ENCODE results near the gene SMIM17.

Gene SMIM17

GRCh38 chr19:56617531-56617930, 25.4 kb upstream of the SMIM17 start:
- CTCF ChIA-PET: interaction anchor here (1.2 kb wide), 1 partner anchor 72 kb away, joined by 3 read pairs; no protein-coding TSS in a partner anchor
- no peak for DNase-seq (ENCODE audit: extremely low spot score)
- POLR2A ChIA-PET: no interaction called here
- no peak for TF ChIP-seq CTCF (IDR thresholded peaks at IDR 0.05; ENCODE audit: control extremely low read depth, extremely low read depth, low read depth, missing control alignments)

DNA sequence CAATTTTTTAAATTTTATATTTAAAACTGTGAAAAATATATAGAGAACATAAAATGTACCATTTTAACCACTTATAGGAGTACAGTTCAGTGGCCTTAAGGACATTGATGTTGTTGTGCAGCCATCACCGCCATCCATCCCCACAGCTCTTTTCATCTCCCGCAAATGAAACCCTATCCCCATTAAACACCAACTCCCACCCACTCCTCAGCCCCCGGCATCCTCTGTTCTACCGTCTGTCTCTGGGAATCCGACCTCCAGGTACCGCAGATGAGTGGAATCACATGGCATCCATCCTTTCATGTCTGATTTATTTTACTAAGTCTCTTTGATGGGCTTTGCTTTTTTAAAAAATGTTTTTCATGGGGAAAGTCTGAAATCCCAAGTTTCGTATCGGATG, 23.8 kb upstream of the SMIM17 start:
- no peak for TF ChIP-seq CTCF (IDR thresholded peaks at IDR 0.05; ENCODE audit: control extremely low read depth, extremely low read depth, low read depth, missing control alignments)
- CTCF ChIA-PET: no interaction called here
- no peak for DNase-seq (ENCODE audit: extremely low spot score)
- POLR2A ChIA-PET: no interaction called here

- ChIA-PET CTCF (no interaction called here), POLR2A (no interaction called here)
- no peak for DNase-seq (ENCODE audit: extremely low spot score)
- no peak for TF ChIP-seq CTCF (IDR thresholded peaks at IDR 0.05; ENCODE audit: control extremely low read depth, extremely low read depth, low read depth, missing control alignments)
Measured at GRCh38 chr19:56622374-56622773, 20.6 kb upstream of the SMIM17 start.

DNA sequence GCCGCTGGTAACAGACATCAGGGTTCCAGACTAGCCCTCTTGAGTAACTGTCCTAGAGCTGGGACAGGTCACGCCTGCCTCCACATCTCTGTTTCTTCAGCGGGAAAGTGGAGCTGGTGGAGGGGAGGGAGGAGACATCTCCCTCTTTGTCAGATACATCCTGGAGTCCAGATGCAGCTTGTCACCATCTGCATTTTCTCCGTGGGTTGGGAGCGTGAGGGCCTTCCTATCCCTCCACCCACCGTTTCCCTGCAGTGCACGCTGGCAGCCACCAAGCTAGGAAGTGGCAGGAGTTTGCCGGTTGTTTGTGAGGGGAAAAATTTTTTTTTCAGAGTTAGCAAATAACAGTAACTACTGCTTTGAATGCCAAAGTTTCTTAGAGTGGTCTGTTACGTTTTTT, 20.0 kb upstream of the SMIM17 start:
- no peak for DNase-seq (ENCODE audit: extremely low spot score)
- ChIA-PET POLR2A (no interaction called here), CTCF (no interaction called here)
- no peak for TF ChIP-seq CTCF (IDR thresholded peaks at IDR 0.05; ENCODE audit: control extremely low read depth, extremely low read depth, low read depth, missing control alignments)

GRCh38 chr19:56625708-56626107, 17.3 kb upstream of the SMIM17 start:
- ChIA-PET CTCF (no interaction called here), POLR2A (no interaction called here)
- no peak for DNase-seq (ENCODE audit: extremely low spot score)
- TF ChIP-seq CTCF (IDR thresholded peaks at IDR 0.05; ENCODE audit: control extremely low read depth, extremely low read depth, low read depth, missing control alignments): no peak

- DNase-seq (ENCODE audit: extremely low spot score): no peak
- ChIA-PET CTCF (no interaction called here), POLR2A (no interaction called here)
- TF ChIP-seq CTCF (IDR thresholded peaks at IDR 0.05; ENCODE audit: control extremely low read depth, extremely low read depth, low read depth, missing control alignments): no peak
Measured at GRCh38 chr19:56633021-56633420, 9.9 kb upstream of the SMIM17 start.

GRCh38 chr19:56637976-56638555, 4.9 kb upstream of the SMIM17 start:
- DNase-seq (ENCODE audit: extremely low spot score): peak; percentile 33
- TF ChIP-seq CTCF (IDR thresholded peaks at IDR 0.05; ENCODE audit: control extremely low read depth, extremely low read depth, low read depth, missing control alignments): no peak
- ChIA-PET CTCF (no interaction called here), POLR2A (no interaction called here)

Data from GM10248 (cell line).